Embryonic facial prominence (tissue), 1 donor: Measurements from ENCODE around the gene COL15A1.
"Not testable (repeated sequence)": the region's sequence is repeated elsewhere in the genome, so short reads cannot be mapped to it uniquely, and the experiment has no call there.

Source experiments
- DNase-seq: peaks from one replicate; pipeline ENCODE4 v3.0.0-alpha.2; 2016; ENCODE audit errors: extremely low spot score

The COL15A1 gene

DNA sequence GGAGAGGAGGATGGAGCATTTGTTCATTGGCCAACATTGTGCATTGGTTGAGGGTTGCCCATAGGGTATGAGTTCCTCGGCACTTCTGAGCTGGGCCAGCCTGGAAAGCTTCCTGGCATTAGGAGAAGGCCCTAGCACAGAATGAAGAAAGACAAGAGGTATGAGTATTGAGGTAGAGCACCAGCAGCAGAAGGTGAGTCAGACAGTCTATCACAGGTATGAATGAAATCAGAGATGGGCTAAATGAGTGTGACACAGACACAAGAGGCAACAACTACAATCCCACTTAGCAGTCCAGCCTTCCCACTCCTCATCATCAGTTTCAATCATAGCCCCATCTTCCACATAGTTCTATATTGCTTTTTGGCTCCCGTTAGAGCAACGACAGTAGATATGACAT is 135.8 kb downstream of the COL15A1 start:
- DNase-seq, result no peak

DNA sequence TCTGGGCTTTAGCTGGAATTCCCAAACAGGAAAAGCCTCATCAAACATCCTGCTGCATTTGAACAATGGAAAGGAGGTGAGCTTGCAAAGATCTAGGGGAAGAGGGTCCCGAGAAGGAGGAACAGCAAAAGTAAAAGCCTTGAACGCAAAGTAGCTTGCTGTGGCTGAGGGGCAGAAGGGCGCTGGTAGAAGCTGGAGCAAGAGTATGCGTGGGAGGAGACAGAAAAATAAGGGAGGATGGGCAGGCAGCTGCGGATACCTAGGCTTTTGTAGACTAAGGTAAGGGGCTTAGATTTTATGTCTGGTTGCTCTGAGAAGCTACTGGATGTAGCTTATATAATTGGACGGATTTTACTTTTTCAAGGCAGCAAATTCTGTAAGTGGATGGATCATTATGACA is 139.3 kb downstream of the COL15A1 start:
- no peak for DNase-seq

DNA sequence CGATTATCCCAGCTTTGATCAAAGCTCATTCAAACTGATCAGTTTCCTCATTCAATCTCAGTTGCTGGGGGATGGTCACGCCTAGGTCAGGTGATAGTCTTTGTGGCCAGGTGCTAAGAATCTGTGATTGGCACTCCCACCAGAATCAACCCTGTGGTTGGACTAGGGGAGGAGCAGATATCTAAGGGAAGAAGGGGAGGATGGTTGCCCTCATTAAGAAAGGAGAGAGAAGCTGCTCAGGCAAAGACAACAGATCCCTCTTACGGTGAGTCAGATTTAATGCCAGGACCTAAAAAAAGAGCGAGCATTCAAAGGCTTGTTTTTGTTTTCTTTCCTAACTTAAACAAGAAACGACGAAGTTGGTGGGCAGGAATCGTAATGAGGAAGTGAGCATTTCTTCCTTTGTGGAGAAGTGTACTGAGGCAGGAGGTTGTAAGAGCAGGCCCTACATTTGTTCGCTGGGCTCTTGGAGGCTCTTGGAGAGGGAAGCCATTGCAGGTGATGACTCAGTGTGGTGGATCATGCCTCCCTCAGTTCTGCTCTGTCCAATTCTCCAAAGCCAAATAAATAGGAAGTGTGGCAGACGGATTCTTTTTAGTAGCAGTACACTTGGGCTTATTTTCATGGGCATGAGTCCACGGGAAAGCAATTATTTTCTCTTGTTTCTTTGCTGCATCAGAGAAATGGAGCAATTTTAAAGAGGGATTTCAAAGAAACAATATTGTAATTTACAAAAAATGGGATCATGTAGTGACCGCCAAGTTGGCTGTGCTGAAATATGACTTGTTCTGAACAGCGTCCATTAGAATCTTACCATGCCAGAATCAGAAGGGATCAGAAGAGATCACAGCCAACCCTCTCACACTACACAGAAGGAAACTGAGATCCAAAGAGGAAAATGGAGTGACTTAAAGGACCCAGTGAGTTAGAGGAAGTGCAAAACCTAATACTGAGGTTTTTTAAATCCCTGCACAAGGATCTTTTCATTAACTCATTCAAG is 142.5 kb downstream of the COL15A1 start:
- DNase-seq, result no peak

DNA sequence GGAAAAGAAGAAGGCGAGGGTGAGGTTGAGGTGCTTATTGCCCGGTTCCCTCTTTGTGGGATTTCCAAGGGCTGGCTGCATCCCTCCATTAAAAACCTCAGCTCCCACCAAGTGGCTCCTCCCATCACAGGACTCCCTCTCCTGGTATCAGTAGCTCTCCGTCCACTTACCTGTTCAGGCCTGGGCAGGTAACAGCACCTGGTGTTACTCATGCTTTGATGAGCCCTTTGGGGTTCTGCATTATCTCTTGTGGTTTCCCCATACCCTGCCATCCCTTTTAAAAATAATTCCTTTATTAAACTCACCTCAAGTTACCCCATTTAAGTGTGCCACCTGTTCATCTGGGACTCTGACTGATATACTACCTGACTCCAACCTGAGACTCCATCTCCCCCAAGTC is 143.8 kb downstream of the COL15A1 start:
- no peak for DNase-seq

DNA sequence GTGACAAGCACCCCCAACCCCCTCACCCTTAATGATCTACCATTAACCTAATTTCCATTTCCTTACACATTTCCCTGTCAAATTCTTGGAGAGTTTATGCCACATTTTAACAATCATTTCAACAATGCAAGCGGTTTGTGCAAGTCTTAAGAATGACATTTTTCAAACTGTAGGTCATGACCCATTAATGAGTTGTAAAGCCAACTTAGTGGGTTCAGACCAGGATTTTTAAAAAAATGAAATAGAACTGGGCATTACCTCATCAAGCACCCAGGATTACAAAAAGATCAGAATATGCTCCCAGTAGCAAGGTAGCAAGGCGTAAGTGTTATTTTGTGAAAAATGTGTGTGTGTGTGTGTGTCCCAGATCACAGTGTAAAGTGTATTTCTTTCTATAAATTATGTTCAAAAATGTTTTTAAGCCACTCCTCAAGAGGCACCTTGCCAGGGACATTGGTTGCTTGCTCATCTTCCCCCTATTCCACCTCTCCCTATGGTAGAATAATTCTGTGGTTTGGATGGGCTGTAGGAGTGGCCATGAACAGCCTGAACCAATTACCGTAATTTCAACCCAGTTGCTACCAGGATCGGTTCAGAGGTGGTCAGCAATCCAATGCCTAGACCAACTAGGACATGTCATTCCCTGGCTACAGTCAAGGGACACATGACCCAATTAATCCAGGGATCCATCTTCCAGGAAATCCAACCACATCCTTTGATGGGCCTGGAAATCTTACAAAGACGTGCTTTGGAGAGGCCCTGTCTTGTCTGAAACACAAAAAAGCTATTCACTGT is 146.8 kb downstream of the COL15A1 start:
- DNase-seq, result no peak

DNA sequence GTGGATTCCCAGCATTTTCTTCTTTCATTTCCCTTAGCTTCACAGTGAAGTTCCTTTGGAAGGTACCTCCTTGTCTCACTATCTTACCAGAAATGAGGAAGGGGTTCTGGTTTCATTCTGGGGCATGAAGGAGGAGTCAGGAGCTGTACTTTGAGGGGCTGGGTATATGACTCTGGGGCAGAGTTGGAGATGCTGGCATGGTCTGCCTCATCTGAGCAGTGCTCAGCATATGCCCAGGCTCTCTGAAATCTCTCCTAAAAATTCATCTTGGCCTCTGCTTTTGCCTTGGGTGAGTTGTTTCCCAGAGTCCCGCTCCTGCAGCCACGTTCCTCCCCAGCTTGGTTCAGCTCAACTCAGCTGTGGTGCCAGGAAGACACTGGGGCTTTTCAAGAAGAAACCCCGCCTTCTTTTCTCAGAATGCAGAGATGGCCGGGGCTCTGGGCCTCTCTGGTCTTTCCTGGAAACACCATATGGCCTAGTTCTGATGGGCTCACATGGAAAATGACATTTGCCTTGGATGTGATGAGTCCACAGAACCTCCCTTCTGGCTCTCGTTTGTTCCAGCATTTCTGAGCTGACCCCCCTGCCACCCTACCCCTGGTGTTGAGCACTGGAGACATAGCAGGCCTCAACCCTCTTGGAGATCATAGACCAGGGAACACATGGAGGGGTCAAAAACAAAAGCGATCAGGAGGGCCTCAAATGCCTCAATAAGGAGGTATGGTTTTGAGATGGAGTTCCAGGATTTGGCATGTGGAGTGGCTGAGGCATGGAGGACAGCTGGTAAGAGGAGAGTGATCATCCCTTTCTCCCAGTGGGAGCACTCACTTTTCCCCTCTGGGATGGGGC is 149.2 kb downstream of the COL15A1 start:
- no peak for DNase-seq

DNA sequence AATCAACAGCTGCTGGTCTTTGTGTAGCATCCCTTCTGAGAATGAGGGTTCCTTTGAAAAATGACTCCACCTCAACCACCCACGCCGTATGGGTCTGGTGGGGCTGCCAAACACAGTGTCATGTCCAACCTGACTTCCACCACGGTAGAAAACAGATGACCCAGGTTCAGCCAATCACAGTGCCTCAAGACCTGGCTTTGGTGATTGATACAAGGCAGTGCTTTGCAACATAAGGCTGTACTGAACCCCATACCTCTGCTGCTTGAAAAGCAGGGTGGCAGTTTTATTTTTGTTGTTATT is 149.7 kb downstream of the COL15A1 start:
- DNase-seq, result no peak

DNA sequence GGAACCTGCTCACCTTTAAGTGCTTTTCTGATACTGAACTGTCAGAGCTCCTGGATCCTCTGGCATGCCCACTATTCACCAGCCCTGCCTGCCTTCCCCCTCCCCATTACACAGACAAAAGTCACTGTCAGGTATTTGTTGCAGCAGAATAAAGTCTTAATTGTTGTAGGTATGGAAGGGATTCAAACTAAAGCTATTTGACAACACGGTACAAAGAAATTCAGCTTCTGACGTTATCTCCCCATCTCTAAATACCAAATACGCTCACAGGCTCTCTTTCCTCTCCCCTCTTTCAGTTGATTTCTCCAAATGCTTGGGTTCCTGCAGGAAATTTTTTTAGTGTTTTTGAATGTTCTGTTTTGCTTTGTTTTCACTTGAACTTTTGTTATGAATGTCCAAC is 151.9 kb downstream of the COL15A1 start:
- DNase-seq, result no peak

DNA sequence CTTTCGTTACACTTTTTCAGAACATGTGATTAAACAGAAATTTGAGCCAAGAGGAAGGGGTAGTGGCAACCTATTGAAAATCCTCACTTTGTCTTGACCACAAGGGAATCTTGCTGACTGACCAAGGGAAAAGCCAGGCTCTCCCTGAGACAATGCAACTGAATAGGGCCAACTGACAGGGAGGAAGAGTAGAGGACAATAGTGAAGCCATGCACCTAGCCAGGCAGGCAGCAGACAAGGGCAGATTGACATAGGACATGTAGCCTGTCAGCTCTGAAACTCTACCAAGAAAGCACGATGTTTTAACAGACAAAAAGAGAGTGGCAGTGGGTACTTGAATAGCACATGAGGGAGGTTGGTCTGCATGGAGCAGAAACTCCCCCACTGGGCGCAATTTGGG is 152.7 kb downstream of the COL15A1 start:
- DNase-seq, result no peak

DNA sequence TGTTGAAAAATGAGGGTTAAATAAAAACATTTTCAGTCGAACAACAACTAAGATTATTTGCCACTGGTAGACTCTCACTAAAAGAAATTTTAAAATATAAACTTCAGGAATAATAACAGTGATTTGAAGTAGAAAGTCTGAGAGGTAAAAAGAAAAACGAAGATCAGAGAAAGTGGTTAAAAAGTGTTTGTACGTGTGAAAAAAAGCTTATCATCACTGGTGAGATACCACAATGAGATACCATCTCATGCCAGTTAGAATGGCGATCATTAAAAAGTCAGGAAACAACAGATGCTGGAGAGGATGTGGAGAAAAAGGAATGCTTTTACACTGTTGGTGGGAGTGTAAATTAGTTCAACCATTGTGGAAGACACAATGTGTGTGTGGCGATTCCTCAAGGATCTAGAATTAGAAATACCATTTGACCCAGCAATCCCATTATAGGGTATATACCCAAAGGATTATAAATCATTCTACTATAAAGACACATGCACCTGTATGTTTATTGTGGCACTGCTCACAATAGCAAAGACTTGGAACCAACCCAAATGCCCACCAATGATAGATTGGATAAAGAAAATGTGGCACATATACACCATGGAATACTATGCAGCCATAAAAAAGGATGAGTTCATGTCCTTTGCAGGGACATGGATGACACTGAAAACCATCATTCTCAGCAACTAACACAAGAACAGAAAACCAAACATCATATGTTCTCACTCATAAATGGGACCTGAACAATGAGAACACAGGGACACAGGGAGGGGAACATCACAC is 156.3 kb downstream of the COL15A1 start:
- not testable (repeated sequence) for DNase-seq

DNA sequence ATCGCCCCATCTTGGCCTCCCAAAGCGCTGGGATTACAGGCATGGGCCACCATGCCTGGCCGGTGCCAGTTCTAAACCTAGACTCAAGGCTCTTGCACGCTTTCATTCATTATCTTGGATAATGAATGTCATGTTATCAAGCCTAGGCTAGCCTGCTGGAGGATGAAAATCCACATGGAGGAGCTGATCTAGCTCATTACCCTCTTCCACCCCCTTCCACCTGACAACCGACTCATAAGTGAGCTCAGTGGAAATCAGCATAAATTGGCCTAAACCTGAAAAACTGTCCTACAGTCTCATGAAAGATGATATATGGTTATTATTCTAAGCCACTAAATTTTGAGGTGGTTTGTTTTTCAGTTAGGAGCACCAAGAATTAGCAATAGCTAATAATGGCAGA is 157.6 kb downstream of the COL15A1 start:
- DNase-seq, result no peak

DNA sequence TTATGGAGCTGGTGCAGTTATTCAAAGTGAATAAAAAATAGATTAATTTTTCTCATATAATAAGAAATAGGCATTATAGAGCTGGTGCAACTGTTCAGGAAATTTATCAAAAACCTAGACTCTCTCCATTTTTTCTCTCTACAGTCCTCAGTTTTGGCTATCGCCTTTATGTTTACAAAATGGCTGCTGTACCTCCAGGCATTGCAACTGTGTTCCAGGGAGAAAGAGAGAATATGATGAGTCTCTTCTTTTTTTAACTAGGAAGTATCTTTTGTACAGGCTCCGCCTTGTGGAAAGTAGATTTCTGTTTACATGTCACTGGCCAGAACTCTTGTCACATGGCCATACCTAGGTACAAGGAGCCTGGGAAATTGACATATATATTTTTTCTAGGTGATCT is 158.1 kb downstream of the COL15A1 start:
- DNase-seq, result no peak

DNA sequence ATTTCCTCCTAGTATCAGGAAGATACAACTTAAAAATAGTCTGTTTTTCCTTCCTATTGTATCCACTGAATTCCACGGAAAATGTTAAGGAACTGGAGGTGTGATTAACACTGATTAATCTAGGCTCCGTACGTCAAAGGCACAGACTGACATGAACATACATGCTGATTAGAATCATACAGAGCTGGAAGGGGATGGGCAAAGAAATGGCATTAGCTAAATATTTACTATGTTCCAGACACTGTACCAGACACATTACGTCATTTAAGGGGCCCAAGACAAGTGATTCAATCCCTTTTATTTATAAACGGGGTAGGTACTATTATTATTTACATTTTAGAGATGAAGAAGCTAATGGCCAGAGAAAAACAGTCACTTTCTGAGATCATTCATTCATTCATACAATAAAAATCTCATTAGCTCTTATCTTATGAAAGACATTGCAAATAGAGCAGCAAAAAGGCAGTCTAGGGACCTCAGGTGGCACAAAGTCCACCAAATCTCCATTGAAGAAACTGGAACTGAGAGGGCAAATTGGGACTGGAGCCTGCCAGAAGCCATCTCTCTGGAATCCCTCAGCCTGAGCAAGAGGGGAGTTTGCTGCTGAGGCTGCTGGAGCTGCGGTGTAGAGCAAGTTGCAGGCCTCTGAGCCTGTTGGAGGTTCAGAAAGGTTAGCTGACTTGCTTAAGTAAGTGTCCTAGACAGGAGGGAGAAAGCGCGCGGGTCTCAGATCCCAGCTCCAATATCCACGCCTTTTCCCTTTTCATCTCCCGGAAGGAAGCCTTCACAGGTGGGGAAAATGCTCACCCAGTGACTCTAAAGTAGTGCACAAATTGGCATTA is 159.6 kb downstream of the COL15A1 start:
- no peak for DNase-seq

DNA sequence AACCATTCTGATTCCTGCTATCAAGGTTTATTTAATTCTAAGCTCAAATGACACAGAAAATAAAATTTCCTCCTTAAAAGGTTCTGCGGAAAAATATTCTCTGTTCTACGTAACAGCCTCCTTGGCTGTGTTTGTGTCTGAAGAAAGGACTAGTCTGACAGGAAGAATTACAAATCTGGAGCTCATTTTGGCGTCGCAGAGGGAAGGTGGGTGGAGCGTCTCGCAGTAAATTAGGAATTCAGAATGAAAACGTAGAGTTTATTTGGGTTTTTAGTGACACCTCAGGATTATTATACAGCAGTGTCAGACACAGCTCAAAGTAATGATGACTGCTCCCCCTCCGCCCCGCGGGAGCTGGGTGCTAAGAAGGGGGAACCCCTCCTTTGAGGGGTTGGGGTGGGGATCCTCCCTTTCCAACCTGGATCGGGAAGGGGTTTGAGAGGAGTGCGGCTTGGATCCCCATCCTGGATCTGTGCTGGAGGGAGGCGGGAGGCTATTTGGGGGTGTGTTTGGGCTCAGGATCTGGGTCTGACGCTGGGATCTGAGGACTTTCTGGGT is 160.3 kb downstream of the COL15A1 start:
- peak; percentile 82 for DNase-seq

DNA sequence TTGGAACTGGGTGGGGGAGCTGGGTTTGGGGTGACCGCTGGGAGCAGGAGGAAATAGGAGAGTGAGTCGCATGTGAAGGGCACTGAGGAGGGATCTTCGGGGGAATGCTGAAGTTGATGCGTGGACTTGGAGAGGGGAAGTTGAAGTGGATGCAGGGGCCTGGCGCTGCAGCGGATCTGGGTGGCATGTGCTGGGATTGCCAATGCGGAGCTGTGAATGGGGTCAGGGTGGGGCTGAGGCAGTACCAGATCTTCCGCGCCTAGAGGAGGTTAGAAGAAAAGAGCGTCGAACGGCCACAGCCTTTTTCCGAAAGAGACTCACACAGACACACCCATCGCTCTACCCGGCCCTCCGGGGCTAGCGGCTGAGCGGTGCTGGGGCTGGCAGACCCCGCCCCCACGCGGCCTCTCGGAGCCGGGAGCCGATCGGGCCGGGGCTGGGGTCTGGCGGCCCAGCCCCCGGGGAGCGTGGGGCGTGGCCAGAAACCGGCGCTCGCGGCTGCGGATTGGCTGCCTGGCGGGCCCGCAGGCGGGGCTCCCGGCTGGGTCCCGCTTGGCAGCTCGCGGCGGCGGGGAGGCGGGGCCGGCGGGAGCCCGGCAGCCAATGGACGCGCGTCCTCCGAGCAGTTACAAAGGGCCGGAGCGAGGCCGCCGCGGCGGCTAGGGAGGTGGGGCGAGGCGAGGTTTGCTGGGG is 160.9 kb downstream of the COL15A1 start, which contains the start of gene TGFBR1:
Gene TGFBR1, plus strand, starts transcription at position 655 of the 693 bp plus-strand sequence. CDS start 93 bp downstream, outside the sequence.
- peak; percentile 80 for DNase-seq

DNA sequence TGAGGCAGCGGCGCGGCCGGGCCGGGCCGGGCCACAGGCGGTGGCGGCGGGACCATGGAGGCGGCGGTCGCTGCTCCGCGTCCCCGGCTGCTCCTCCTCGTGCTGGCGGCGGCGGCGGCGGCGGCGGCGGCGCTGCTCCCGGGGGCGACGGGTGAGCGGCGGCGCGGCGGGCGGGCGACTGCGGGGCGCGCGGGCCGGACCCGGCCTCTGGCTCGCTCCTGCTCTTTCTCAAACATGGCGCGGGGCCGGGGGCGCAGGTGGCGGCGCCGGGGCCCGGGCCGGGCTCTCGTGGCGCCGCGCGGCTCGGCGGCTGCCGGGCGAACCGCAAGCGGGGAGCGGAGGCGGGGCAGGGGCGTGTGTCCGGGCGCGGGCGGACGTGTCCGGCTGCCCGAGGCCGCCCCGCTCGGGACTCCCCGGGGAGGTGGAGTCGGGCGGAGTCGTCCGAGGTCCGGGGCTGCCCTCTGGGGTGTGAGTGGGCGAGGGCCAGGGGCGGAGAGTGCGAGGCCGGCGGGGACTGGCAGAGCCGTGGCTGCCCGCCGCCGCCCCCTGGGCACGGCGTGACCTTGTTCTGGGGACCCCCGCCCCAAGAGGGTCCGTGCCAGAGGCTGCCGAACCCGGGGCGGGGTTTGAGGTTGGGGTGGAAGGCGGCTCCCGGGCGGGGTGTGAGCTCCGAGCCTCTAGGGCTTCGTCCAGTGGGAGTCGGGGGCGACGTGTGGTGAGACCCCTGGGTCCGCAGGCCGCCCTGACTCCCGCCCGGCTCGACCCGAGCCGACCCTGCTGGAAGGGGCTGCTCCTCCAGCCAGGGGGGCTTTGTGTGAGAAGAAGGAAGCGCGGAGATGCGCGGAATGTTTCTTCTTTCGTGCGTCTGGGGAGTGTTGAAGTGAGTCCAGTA is 161.7 kb downstream of the COL15A1 start:
- no peak for DNase-seq

DNA sequence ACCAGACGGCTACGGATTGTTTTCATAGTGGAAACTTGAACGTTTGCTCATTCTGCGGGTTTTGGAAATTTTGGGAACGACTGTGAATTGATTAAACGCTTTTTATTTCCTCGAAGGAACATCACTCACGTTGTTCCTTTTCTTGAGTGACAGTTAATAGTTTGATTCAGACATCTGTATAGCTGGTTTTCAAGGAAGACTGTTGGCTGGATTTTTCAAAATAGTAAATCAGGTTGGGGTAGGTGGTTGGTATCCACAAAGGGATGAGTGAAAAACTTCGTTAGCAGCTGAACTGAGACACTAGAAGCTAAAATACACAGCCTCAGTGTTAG is 162.3 kb downstream of the COL15A1 start:
- DNase-seq, result peak; percentile 40

DNA sequence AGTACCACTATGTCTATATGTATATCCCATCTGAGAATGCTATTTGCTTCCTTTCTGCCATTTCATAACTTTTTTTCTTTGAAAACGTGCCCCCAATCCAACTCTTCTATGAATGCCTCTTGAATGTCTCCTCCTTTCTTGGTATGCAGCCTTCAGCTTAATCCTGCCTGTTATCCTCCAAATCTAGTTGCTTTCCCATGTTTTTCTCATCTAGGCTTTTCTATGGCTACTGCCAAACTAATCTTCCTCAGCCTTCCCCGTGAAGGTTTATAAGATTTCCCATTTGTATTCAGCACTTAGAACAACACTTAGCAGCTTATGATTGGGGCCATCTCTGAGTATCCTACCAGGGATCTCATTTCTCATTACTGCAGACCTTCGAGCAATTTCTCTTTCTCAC is 163.7 kb downstream of the COL15A1 start:
- no peak for DNase-seq
